Cortex of kidney (tissue), 1 donor: ENCODE data around the gene EIF4EBP3.
"Not testable (repeated sequence)": the region's sequence is repeated elsewhere in the genome, so short reads cannot be mapped to it uniquely, and the experiment has no call there.

ENCODE experiments used
- DNase-seq: peaks from one replicate; lab custom pipeline; 2025; lab: John Stamatoyannopoulos, UW

Gene EIF4EBP3

DNA sequence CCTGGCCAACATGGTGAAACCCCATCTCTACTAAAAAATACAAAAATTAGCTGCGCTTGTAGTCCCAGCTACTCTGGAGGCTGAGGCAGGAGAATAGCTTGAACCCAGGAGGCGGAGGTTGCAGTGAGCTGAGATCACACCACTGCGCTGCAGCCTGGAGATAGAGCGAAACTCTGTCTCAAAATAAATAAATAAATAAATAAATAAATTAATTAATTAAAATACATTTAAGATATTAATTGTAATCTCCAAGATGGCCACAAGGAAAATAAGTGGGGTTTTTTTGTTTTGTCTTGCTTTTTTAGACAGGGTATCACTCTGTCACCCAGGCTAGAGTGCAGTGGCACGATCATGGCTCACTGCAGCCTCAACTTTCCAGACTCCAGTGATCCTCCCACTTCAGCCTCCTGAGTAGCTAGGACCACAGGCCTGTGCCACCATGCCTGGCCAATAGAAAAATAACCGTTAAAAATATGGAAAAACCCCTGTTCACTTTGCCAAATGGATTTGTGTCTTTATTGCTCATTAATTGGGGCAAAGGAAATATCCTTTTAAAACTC is 31.8 kb downstream of the EIF4EBP3 start:
- not testable (repeated sequence) for DNase-seq

DNA sequence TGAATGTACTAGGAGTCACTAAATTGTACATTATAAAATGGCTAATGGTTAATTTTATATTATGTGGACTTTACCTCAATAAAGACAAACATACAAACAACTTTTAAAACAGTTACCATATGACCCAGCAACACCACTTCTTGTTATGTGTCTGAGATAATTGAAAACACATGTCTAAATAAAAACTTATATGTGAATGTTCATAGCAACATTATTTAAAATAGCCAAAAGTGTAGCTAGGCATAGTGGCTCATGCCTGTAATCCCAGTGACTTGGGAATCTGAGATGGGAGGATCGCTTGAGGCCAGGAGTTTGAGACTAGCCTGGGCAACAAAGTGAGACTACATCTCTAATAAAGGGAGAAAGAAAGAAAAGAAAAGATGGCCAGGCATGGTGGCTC is 40.0 kb downstream of the EIF4EBP3 start:
- no peak for DNase-seq

DNA sequence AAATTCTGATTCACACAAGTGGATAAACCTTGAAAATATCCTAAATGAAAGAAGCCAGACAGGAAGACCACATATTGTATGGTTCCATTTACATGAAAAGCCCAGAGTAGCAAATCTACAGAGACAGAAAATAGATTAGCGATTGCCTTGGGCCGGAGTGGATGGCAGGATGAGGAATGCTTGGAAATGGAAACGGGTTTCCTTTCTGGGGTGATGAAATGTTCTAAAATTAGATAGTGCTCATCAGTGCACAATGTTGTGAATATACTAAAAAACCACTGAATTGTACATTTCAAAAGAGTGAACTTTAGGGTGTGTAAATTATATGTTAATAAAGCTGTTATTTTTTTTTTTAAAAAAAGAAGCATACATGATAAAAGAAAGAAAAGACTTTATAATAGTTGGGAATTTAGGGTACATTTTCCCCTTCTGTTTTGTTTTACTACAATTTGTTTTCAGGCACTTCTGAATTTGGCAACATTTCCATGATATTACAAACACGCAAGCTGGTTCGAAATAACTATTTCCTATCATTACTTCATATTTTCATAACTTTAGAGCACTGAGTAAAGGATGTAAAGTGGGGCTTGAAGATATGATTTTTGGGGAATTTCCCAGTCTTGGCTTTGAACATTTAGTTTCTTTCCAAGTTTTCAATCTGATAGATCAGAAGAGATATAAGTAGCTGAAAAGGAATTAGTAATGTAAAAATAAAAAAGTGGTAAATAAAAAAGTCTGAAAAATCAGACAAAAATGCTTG is 41.0 kb downstream of the EIF4EBP3 start:
- DNase-seq, result no peak

DNA sequence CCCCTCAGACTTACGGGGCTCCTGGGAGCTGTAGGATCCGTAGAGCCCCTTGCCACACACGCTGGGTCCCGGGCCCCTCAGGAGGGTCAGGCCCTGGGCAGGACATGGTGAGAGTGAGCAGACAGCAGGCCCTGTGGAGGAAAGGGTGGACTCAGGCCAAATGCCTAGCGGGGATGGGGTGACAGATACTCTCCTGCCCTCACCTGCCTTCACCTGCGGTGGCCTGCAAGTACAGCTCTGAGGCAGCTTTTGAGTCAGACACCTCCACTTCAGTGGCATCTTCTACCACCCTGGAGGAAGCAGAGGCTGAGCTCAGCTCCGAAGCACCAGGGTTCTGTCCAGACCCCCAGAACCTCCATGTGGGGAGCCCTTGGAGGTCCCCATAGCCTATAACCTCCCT is 43.4 kb downstream of the EIF4EBP3 start:
- no peak for DNase-seq

DNA sequence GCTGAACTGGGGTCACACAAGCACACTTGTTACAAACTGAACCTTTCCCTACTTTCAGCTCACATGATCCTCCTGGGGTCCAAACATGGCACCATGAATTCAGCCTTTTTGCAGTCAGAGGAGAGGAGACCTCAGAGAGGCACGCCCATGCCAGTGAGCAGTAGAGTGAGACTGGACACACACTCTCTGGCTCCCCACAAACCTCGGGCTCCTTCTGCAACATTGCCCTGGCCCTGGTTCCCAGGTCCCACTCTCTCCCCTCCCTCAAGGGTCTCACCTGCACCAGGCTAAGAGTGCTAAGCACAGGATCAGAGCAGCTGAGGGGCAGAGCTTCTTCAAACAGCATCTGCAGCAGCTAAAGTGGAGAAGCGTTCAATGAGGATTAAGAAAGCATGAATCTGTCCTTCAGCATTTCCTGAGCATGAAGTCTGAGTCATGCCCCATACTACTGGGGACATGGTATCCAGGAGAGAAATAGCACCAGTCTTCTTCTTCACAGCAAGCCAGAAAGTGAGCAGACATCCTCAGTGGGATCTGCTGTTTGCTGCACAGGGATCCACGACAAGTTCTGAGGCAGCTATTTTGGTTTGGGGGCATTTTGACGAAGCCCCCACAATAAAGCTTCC is 44.4 kb downstream of the EIF4EBP3 start:
- DNase-seq, result no peak

DNA sequence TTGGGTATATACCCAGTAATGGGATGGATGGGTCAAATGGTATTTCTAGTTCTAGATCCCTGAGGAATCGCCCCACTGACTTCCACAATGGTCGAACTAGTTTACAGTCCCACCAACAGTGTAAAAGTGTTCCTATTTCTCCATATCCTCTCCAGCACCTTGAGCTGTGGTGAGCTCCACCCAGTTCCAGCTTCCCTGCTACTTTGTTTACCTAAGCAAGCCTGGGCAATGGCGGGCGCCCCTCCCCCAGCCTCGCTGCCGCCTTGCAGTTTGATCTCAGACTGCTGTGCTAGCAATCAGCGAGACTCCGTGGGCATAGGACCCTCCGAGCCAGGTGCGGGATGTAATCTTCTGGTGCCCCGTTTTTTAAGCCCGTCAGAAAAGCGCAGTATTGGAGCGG is 45.6 kb downstream of the EIF4EBP3 start:
- DNase-seq, result not testable (repeated sequence)

DNA sequence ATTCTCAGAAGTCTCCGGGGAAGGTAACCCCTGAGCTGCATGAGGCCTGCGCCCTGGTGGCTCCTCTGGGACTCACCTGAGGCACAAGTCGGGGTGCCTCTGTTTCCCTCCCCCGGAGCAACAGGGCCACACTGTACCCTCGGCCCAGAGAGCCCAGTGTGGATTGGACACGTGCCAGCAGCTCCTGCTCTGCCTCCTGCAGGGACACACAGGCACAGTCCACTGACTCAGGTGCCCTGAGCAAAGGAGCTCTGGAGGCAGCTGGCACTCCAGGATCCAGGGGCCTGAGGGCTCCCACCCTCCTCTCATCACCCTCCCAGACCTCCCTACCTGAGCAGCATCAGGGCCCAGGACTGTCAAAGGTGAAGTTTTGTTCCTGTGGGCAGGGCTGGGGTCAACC is 46.7 kb downstream of the EIF4EBP3 start:
- DNase-seq, result no peak

DNA sequence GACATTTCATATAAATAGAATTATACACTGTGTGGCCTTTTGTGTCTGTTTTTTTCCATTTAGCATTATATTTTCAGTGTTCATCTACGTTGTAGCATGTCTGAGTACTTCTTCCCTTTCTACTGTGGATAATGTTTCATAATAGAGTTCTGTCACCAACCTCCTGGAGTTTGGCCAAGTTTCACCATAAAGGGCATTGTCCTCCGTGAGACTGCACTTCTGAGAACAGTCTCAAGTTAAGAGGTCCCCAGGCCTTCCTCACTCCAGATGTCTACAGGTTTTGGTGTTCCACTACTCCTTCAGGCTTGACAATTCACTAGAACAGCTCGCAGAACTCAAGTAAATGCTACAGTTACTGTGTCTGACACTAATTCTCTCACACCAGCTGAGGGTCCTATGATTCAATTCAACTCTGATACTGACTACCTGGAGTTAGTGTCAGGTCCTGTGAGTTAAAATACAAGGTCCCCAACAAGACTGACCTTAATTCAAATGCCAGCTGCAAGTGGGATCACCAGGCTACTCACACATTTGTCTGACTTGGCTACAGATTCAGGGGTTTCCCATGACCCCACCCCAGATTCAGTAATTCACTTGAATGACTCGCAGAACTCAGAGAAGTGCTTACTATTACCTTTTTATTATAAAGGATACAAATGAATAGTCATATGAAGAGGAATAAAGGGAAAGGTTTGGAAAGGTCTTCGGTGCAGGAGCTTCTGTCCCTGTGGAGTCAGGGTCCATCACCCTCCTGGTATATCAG is 48.3 kb downstream of the EIF4EBP3 start:
- DNase-seq, result no peak

DNA sequence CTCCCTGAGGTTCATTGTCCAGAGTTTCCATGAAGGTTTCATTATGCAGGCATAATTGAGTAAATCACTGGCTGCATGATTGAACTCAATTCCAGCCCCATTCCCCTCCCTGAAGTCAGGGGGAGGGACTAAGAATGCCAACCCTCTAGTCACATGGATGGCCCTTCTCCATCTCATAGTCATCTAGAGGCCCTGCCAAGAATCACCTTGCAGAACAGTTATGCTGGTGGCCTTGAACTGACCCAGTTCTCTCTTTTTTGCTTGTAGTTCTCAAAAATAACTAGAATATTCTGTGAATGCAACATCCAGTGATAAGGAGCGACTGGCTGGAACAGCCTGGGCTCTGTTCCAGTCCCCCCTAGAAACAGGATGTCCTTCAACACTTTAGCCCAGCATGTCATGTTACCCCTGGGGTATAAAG is 48.9 kb downstream of the EIF4EBP3 start:
- no peak for DNase-seq

DNA sequence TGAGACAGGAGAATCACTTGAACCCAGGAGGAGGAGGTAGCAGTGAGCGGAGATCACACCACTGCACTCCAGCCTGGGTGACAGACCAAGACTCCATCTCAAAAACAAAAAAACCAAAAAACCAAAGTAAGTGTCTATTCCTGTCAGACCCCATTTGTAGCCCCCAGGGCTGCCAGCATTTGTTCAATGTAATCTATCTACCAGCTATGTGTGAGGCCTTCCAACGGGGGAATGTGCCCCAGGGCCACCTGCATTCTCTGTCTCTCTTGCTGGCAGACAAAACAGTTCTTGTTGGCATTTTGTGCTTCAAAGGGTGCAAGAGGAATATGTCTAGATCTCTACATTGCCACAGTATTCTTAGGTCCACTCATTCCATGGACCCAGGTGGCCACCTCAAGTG is 51.4 kb downstream of the EIF4EBP3 start:
- DNase-seq, result no peak
